ENCODE results near the gene FRG2.
"Not testable (repeated sequence)": the region's sequence is repeated elsewhere in the genome, so short reads cannot be mapped to it uniquely, and the experiment has no call there.

GRCh38 chr4:190019859-190020463 is 7.1 kb downstream of the FRG2 start:
- TF ChIP-seq CTCF, POLR2A, POLR2AphosphoS5 (IDR thresholded peaks at IDR 0.05): not testable (repeated sequence)
